Measurements from ENCODE around the gene ABI3. TPM values are rescaled to one million over a fixed set of nuclear protein-coding genes. Genes with fewer than 3 reads are reported as not detected.

Gene ABI3
- total RNA-seq, 1 donor from 2014 or later, result 0.42 TPM

DNA sequence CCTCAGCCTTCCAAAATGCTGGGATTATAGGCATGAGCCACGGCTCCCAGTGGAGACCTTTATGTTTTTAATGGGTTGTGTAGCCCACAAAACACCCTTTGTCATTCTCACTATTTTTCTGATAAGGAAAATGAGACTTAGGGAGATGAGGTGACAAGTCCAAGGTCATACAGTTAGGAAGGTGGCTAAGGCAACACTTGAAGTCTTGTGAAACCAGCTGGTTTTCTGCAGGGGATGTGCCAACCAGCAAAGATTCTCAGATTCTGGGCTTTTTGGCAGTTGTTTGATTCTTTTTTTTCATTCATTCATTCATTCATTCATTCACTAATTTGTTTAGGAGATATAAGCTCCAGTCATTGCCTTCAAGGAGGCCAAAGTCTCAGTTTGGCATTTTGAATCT is 30.1 kb downstream of the ABI3 start:
- no peak for DNase-seq (ENCODE audit: low read depth)
- no peak overlapping the region for H3K4me3 ChIP-seq (ENCODE audit: low read depth, low read length)
- peaks cover 7% of the 10 kb centered on the region for H3K27me3 ChIP-seq (ENCODE audit: control insufficient read depth, insufficient read depth, low read length)
- TF ChIP-seq, protein P1, sequence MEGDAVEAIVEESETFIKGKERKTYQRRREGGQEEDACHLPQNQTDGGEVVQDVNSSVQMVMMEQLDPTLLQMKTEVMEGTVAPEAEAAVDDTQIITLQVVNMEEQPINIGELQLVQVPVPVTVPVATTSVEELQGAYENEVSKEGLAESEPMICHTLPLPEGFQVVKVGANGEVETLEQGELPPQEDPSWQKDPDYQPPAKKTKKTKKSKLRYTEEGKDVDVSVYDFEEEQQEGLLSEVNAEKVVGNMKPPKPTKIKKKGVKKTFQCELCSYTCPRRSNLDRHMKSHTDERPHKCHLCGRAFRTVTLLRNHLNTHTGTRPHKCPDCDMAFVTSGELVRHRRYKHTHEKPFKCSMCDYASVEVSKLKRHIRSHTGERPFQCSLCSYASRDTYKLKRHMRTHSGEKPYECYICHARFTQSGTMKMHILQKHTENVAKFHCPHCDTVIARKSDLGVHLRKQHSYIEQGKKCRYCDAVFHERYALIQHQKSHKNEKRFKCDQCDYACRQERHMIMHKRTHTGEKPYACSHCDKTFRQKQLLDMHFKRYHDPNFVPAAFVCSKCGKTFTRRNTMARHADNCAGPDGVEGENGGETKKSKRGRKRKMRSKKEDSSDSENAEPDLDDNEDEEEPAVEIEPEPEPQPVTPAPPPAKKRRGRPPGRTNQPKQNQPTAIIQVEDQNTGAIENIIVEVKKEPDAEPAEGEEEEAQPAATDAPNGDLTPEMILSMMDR (IDR thresholded peaks at IDR 0.05; ENCODE audit: insufficient read depth, low read length, poor library complexity, severe bottlenecking), result no peak
- no peaks in the 10 kb centered on the region for H3K36me3 ChIP-seq (ENCODE audit: control insufficient read depth, insufficient read depth, low read length)

DNA sequence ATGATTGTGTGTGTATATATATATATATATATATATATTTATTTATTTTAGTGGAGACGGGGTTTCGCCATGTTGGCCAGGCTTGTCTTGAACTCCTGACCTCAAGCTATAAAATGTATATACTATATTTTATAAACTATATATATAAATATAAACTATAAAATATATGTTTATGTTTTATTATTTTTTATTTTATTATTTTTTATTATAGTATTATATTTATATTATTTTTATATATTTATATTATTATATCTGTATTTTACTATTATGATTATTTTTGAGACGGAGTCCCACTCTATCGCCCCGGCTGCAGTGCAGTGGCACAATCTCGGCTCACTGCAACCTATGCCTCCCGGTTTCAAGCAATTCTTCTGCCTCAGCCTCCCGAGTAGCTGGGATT is 30.5 kb downstream of the ABI3 start:
- Histone ChIP-seq H3K27me3 (ENCODE audit: control insufficient read depth, insufficient read depth, low read length) (peaks cover 5% of the 10 kb centered on the region), H3K36me3 (ENCODE audit: control insufficient read depth, insufficient read depth, low read length) (no peaks in the 10 kb centered on the region), H3K4me3 (ENCODE audit: low read depth, low read length) (no peak overlapping the region)
- TF ChIP-seq, protein P1 (IDR thresholded peaks at IDR 0.05; ENCODE audit: insufficient read depth, low read length, poor library complexity, severe bottlenecking), result no peak
- DNase-seq (ENCODE audit: low read depth), result no peak

DNA sequence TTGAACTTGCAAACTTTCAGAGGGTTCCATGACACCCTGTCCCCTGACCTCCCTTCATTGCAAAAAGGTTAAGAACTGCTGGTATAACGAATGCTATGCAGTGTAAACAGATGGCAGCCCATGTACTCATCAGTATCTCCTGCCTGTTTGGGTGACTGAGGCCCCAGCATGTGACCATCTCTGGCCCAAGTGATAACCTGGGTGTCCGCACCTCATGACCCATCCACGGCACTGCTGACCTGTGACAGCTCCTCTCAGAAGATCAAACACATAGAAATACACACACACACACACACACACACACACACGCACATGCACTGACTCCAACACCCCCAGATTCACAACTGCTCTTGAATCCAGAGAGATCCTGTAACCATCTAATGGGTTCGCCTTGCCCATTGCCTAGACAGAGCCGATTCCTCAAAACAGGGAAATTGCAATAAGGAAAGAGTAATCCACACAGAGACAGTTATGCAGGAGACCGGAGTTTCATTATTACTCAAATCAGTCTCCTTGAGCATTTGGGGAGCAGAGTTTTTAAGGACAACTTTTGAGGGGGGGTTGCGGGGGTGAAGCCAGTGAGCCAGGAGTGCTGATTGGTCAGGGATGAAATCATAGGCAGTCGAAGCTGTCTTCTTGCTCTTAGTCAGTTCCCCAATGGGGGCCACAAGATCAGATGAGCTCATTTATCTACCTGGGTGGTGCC is 31.3 kb downstream of the ABI3 start:
- no peaks in the 10 kb centered on the region for H3K36me3 ChIP-seq (ENCODE audit: control insufficient read depth, insufficient read depth, low read length)
- H3K4me3 ChIP-seq (ENCODE audit: low read depth, low read length), result no peak overlapping the region
- TF ChIP-seq, protein P1 (IDR thresholded peaks at IDR 0.05; ENCODE audit: insufficient read depth, low read length, poor library complexity, severe bottlenecking), result no peak
- peaks cover 5% of the 10 kb centered on the region for H3K27me3 ChIP-seq (ENCODE audit: control insufficient read depth, insufficient read depth, low read length)
- no peak for DNase-seq (ENCODE audit: low read depth)

DNA sequence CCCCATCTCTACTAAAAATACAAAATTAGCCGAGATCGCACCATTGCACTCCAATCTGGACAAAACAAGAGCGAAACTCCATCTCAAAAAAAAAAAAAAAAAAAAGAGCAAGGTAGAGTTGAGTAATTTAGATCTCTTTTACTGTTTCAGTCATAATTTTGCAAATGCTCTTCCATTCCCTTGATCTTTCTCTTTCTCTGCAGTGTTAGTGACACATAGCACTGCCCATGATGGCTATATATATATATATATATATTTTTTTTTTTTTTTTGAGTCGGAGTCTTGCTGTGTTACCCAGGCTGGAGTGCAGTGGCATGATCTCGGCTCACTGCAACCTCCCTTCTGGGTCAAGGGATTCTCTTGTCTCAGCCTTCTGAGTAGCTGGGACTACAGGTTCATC is 32.3 kb downstream of the ABI3 start:
- TF ChIP-seq, protein P1 (IDR thresholded peaks at IDR 0.05; ENCODE audit: insufficient read depth, low read length, poor library complexity, severe bottlenecking), result no peak
- Histone ChIP-seq H3K27me3 (ENCODE audit: control insufficient read depth, insufficient read depth, low read length) (peaks cover 2% of the 10 kb centered on the region), H3K4me3 (ENCODE audit: low read depth, low read length) (no peak overlapping the region), H3K36me3 (ENCODE audit: control insufficient read depth, insufficient read depth, low read length) (no peaks in the 10 kb centered on the region)
- DNase-seq (ENCODE audit: low read depth), result no peak

DNA sequence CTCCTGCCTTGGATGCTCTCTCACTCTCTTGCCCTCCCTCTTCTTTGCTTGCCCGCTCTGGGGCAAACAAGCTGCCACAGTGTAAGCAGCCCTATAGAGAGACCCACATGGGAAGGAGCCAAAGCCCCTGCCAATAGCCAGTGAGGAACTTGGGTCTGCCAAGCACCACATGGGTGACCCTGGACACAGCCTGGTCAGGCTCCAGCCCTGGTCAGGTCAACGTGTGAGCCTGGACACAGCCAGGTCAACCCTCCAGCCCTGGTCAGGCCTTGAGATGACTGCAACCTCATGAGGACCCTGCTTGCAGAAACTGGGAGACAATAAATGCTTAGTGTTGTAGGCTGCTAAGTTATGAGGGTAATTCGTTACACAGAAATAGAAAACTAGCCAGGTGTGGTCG is 34.3 kb downstream of the ABI3 start:
- H3K27me3 ChIP-seq (ENCODE audit: control insufficient read depth, insufficient read depth, low read length), result peaks cover 3% of the 10 kb centered on the region
- no peak overlapping the region for H3K4me3 ChIP-seq (ENCODE audit: low read depth, low read length)
- TF ChIP-seq, protein P1 (IDR thresholded peaks at IDR 0.05; ENCODE audit: insufficient read depth, low read length, poor library complexity, severe bottlenecking), result no peak
- H3K36me3 ChIP-seq (ENCODE audit: control insufficient read depth, insufficient read depth, low read length), result no peaks in the 10 kb centered on the region
- no peak for DNase-seq (ENCODE audit: low read depth)

DNA sequence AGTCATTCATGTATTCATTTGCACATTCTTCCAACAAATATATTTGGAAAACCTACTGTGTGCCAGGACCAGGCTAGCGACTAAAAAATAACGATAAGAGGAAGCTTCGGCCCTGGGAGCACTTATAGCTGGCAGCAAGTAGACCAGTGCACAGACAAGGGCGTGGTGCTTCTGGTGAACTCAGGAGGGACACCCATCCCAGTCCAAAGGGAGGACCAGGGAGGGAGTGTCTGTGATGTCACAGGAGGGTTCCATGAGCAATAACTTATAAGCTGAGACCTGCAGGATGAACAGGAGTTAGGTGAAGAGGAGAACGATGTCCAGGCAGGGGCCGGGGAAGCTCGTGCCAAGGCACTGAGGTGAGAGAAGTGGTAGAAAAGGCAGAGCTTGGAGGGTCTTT is 37.4 kb downstream of the ABI3 start:
- TF ChIP-seq, protein P1 (IDR thresholded peaks at IDR 0.05; ENCODE audit: insufficient read depth, low read length, poor library complexity, severe bottlenecking), result no peak
- Histone ChIP-seq H3K36me3 (ENCODE audit: control insufficient read depth, insufficient read depth, low read length) (no peaks in the 10 kb centered on the region), H3K4me3 (ENCODE audit: low read depth, low read length) (no peak overlapping the region), H3K27me3 (ENCODE audit: control insufficient read depth, insufficient read depth, low read length) (peaks cover 3% of the 10 kb centered on the region)
- no peak for DNase-seq (ENCODE audit: low read depth)
